ENCODE results near the gene CTNNA3. TPM values are rescaled to one million over a fixed set of nuclear protein-coding genes. Genes with fewer than 3 reads are reported as not detected.

Gene CTNNA3
- total and polyA plus RNA-seq, 2 donors (not counting 3 experiments of a cell fraction or from before 2014, with no cell fraction given), result not detected

DNA sequence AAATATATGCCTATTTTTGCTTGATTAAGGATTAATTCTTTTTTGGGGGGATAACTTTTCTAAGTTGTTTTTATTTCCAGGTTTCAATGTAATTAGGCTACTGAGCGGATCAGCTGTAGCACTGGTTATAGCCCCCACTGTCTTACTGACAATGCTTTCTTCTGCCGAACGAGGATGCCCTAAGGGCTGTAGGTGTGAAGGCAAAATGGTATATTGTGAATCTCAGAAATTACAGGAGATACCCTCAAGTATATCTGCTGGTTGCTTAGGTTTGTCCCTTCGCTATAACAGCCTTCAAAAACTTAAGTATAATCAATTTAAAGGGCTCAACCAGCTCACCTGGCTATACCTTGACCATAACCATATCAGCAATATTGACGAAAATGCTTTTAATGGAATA is 769.2 kb downstream of the CTNNA3 start:
- DNase-seq (ENCODE audit: low read depth, low spot score) (no peak), FAIRE-seq (no peak)
- ChIA-PET POLR2A (no interaction called here), CTCF (interaction anchor here (1.9 kb wide), 1 partner anchor 594 kb away, joined by 7 read pairs; no protein-coding TSS in a partner anchor)
- no peak overlapping the region for H3K4me2 ChIP-seq (ENCODE audit: insufficient read depth, low read length)
- dilution Hi-C loops (cut with MboI; ENCODE audit: extremely low pct_ligation_motif_present, low sequenced_read_pairs) (no loop called here), intact Hi-C loops (cut with micrococcal nuclease) (no loop called here)
- no peaks in the 10 kb centered on the region for H4K20me1 ChIP-seq (replicated peaks; ENCODE audit: control insufficient read depth, extremely low read depth, insufficient read depth, low read length)
- no TSS peak for BruUV-seq (replicated peaks)
- H3K4me1 ChIP-seq (ENCODE audit: control insufficient read depth, extremely low read depth, insufficient read depth, low read length), result no peaks in the 10 kb centered on the region
- H3K27me3 ChIP-seq (ENCODE audit: control insufficient read depth in 2 of 2, insufficient read depth in 2 of 2, low read length in 2 of 2), result peaks cover 25 to 28% of the 10 kb centered on the region in 2 experiments
- H3K27ac ChIP-seq (ENCODE audit: insufficient read depth, low read depth, low read length), result no peak overlapping the region
- TF ChIP-seq, protein P1, sequence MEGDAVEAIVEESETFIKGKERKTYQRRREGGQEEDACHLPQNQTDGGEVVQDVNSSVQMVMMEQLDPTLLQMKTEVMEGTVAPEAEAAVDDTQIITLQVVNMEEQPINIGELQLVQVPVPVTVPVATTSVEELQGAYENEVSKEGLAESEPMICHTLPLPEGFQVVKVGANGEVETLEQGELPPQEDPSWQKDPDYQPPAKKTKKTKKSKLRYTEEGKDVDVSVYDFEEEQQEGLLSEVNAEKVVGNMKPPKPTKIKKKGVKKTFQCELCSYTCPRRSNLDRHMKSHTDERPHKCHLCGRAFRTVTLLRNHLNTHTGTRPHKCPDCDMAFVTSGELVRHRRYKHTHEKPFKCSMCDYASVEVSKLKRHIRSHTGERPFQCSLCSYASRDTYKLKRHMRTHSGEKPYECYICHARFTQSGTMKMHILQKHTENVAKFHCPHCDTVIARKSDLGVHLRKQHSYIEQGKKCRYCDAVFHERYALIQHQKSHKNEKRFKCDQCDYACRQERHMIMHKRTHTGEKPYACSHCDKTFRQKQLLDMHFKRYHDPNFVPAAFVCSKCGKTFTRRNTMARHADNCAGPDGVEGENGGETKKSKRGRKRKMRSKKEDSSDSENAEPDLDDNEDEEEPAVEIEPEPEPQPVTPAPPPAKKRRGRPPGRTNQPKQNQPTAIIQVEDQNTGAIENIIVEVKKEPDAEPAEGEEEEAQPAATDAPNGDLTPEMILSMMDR (IDR thresholded peaks at IDR 0.05; ENCODE audit: extremely low read depth in 1 of 2, insufficient read depth in 1 of 2, low read depth in 1 of 2, low read length in 2 of 2), result no peak
- TF ChIP-seq POLR2AphosphoS5 (IDR thresholded peaks at IDR 0.05; ENCODE audit: insufficient read depth, low read depth, low read length) (no peak), FOS (IDR thresholded peaks at IDR 0.05; ENCODE audit: borderline replicate concordance, insufficient read depth, low read length) (no peak), MYC (IDR thresholded peaks at IDR 0.05; ENCODE audit: low read depth, low read length) (no peak), JUN (IDR thresholded peaks at IDR 0.05; ENCODE audit: borderline replicate concordance, insufficient read depth, insufficient read length, low read depth) (no peak), POLR2A (IDR thresholded peaks at IDR 0.05; ENCODE audit: low read depth, low read length) (no peak)
- TF ChIP-seq, protein P2, sequence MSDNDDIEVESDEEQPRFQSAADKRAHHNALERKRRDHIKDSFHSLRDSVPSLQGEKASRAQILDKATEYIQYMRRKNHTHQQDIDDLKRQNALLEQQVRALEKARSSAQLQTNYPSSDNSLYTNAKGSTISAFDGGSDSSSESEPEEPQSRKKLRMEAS (IDR thresholded peaks at IDR 0.05; ENCODE audit: insufficient read depth, insufficient read length), result no peak
- no peak overlapping the region for H3K9ac ChIP-seq (replicated peaks; ENCODE audit: extremely low read depth, insufficient read depth, low read length)
- no peaks in the 10 kb centered on the region for H3K9me3 ChIP-seq (replicated peaks; ENCODE audit: control insufficient read depth, insufficient read depth, low read length)
- H3K36me3 ChIP-seq (ENCODE audit: control insufficient read depth in 2 of 2, extremely low read depth in 1 of 2, insufficient read depth in 2 of 2, low read length in 2 of 2), result no peaks in the 10 kb centered on the region
- no peaks in the 10 kb centered on the region for H3K79me2 ChIP-seq (ENCODE audit: control insufficient read depth, insufficient read depth, low read length)
- no peaks in the 10 kb centered on the region for H3K9me1 ChIP-seq (replicated peaks; ENCODE audit: control insufficient read depth, extremely low read depth, insufficient read depth, low read length)
- H3K4me3 ChIP-seq (replicated peaks in 1 of 3; ENCODE audit: insufficient read depth in 1 of 3, low read depth in 1 of 3, low read length in 3 of 3), result no peak overlapping the region
- no peak overlapping the region for H2AFZ ChIP-seq (ENCODE audit: low read depth, low read length)
